Thyroid gland (tissue), 4 donors: ENCODE measurements around the gene B3GAT1. TPM values are rescaled to one million over a fixed set of nuclear protein-coding genes. Genes with fewer than 3 reads are reported as not detected.
"Not testable (repeated sequence)": the region's sequence is repeated elsewhere in the genome, so short reads cannot be mapped to it uniquely, and the experiment has no call there.

Experiments used
- DNase-seq, 2 donors: peaks; one replicate each; pipeline ENCODE4 v3.0.0-alpha.2; 2019
- H3K27ac ChIP-seq, 3 donors: fragments of 200-600 bp; sonication (generic); 1 replicate in 2 of 3; 2 replicates in 1 of 3; pipeline ENCODE4 v1.5.1; 2016 to 2019; ENCODE audit warnings: mild to moderate bottlenecking in 1 of 3, moderate library complexity in 1 of 3
- H3K27me3 ChIP-seq: fragments of 200-600 bp; sonication (generic); one replicate; pipeline ENCODE4 v1.5.1; 2019
- H3K36me3 ChIP-seq, 2 donors: fragments of 200-600 bp; sonication (generic); one replicate each; pipeline ENCODE4 v1.5.1; 2016 to 2019
- H3K4me1 ChIP-seq, 2 donors: fragments of 200-600 bp; sonication (generic); one replicate each; pipeline ENCODE4 v1.5.1; 2017 to 2019
- H3K4me3 ChIP-seq, 3 donors: fragments of 200-600 bp; sonication (generic); replicated peaks in 1 of 3; 1 replicate in 2 of 3; 2 replicates in 1 of 3; pipeline ENCODE4 v1.5.1; 2016; ENCODE audit warnings: mild to moderate bottlenecking in 1 of 3
- H3K9me3 ChIP-seq: fragments of 200-600 bp; sonication (generic); one replicate; pipeline ENCODE4 v1.5.1; 2017
- CTCF ChIP-seq, 6 experiments: fragments of 200-600 bp in 3 of 6; fragments of 450-650 bp in 3 of 6; sonication (generic) in 3 of 6; IDR thresholded peaks; one replicate each; pipeline ENCODE4 v1.5.1; 2016 to 2019; ENCODE audit warnings: antibody characterized with exemption in 6 of 6, mild to moderate bottlenecking in 2 of 6, inconsistent platforms in 1 of 6, moderate library complexity in 1 of 6
- POLR2A ChIP-seq, 2 donors: fragments of 450-650 bp; IDR thresholded peaks; one replicate each; pipeline ENCODE4 v1.6.1; 2017; ENCODE audit warnings: antibody characterized with exemption in 2 of 2, mild to moderate bottlenecking in 2 of 2, moderate library complexity in 1 of 2
- WGBS, 2 donors: methylation state at CpG; one replicate each; pipeline ENCODE4 v1.1.5; 2017; 5-methylcytosine and 5-hydroxymethylcytosine counted together
- intact Hi-C: fragments of 100-400 bp; cut with DNase I; formaldehyde crosslinking; loops from one replicate; pipeline ENCODE4 v1.15.1; 2023
- total RNA-seq, 4 donors: library from RNA; depleted of rRNA; stranded (reverse); fragments of >200 nt; gene quantifications; one replicate each; pipeline ENCODE4 v1.2.3, GENCODE V29; 2016

Gene B3GAT1, protein sequence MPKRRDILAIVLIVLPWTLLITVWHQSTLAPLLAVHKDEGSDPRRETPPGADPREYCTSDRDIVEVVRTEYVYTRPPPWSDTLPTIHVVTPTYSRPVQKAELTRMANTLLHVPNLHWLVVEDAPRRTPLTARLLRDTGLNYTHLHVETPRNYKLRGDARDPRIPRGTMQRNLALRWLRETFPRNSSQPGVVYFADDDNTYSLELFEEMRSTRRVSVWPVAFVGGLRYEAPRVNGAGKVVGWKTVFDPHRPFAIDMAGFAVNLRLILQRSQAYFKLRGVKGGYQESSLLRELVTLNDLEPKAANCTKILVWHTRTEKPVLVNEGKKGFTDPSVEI
- 1 to 10 TPM; 4.0 to 6.7 (median 5.7) TPM for total RNA-seq

DNA sequence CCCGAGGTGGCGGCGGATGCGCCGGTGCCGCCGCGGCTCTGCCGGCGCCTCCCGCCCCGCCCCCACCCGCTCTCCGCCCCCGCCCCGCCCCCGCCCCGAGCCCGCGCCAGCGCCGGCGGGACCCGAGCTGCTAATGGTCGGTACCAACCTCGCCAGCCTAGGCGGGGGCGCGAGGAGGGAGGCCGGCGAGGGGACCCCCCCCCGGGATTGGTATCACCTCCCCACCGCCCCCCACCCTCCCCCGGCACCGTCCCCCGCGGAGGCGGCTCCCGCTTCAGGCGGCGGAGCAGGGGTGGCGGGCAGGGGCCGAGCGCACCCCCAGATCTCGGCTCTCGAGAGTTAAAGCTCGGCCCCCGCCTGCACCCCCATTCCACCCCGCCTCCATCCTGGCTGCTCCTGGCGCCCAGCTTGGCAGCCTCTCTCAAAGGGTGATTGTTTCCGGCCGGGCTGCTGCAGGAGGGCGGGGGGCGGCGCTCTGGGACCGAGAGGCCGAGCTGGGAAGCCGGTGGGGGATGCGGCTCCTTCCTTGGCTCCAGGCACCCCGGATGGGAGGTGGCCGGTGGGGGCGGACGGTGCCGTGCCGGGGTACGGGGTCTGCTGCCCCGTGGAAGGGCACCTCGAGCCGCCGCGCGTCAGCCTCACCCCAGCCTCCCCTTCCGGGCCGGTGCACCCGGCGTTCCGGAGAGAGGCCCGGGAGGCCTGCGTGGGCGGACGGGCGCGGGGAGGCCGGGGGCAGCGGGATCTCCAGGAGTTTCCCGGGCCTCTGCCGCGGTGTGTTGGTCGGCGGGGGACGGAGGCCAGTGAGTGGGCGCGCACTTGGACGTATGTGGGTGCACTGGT is at the start of gene B3GAT1:
Gene B3GAT1, minus strand, starts transcription at position 40 of the 840 bp plus-strand sequence. CDS start 24,583 bp downstream, outside the sequence.
- no peaks in the 10 kb centered on the region for H3K27me3 ChIP-seq
- no peak within 1 kb of the TSS for H3K27ac ChIP-seq
- DNase-seq: peak; percentile 60 to 68
- H3K36me3 ChIP-seq: no peaks in the 10 kb centered on the region
- intact Hi-C loops: no loop called here
- no peaks in the 10 kb centered on the region for H3K9me3 ChIP-seq
- 0% methylated on average over 2 to 6 of the region's 94 CpGs for WGBS, 2 donors
- H3K4me3 ChIP-seq: peak within 1 kb of the TSS in 2 of 3 donors; percentile 21 to 47
- TF ChIP-seq CTCF (IDR thresholded peaks at IDR 0.05) (no peak), POLR2A (IDR thresholded peaks at IDR 0.05) (no peak)
- H3K4me1 ChIP-seq: peaks cover 13 to 18% of the 10 kb centered on the region in 2 donors

- 78 to 82% methylated on average over 1 of the region's 1 CpG for WGBS, 2 donors
- H3K4me3 ChIP-seq: no peak overlapping the region
- H3K27ac ChIP-seq: no peak overlapping the region
- H3K9me3 ChIP-seq: no peaks in the 10 kb centered on the region
- no peak for DNase-seq
- H3K4me1 ChIP-seq: peaks cover 21 to 31% of the 10 kb centered on the region in 2 donors
- no peaks in the 10 kb centered on the region for H3K27me3 ChIP-seq
- no peak for TF ChIP-seq POLR2A (IDR thresholded peaks at IDR 0.05)
- intact Hi-C loops: no loop called here
- no peaks in the 10 kb centered on the region for H3K36me3 ChIP-seq
These were observed 49.6 kb upstream of the B3GAT1 start for GRCh38 chr11:134461621-134462020.

- no peak for DNase-seq
- no peaks in the 10 kb centered on the region for H3K27me3 ChIP-seq
- no peak overlapping the region for H3K27ac ChIP-seq
- 79 to 80% methylated on average over 3 of the region's 3 CpGs for WGBS, 2 donors
- intact Hi-C loops: no loop called here
- H3K36me3 ChIP-seq: no peaks in the 10 kb centered on the region
- no peak overlapping the region for H3K4me3 ChIP-seq
- no peaks in the 10 kb centered on the region for H3K9me3 ChIP-seq
- H3K4me1 ChIP-seq: peaks cover 13 to 23% of the 10 kb centered on the region in 2 donors
- no peak for TF ChIP-seq CTCF (IDR thresholded peaks at IDR 0.05)
- TF ChIP-seq POLR2A (IDR thresholded peaks at IDR 0.05): no peak
These were observed 48.8 kb upstream of the B3GAT1 start for GRCh38 chr11:134460881-134461280.

GRCh38 chr11:134460062-134460561 is 48.1 kb upstream of the B3GAT1 start:
- Histone ChIP-seq H3K27me3 (no peaks in the 10 kb centered on the region), H3K36me3 (no peaks in the 10 kb centered on the region), H3K4me1 (peaks cover 8 to 16% of the 10 kb centered on the region in 2 donors), H3K4me3 (no peak overlapping the region), H3K27ac (no peak overlapping the region), H3K9me3 (no peaks in the 10 kb centered on the region)
- TF ChIP-seq CTCF (IDR thresholded peaks at IDR 0.05) (no peak), POLR2A (IDR thresholded peaks at IDR 0.05) (no peak)
- intact Hi-C loops: no loop called here
- WGBS, 2 donors: 78 to 84% methylated on average over 7 of the region's 8 CpGs
- no peak for DNase-seq

DNA sequence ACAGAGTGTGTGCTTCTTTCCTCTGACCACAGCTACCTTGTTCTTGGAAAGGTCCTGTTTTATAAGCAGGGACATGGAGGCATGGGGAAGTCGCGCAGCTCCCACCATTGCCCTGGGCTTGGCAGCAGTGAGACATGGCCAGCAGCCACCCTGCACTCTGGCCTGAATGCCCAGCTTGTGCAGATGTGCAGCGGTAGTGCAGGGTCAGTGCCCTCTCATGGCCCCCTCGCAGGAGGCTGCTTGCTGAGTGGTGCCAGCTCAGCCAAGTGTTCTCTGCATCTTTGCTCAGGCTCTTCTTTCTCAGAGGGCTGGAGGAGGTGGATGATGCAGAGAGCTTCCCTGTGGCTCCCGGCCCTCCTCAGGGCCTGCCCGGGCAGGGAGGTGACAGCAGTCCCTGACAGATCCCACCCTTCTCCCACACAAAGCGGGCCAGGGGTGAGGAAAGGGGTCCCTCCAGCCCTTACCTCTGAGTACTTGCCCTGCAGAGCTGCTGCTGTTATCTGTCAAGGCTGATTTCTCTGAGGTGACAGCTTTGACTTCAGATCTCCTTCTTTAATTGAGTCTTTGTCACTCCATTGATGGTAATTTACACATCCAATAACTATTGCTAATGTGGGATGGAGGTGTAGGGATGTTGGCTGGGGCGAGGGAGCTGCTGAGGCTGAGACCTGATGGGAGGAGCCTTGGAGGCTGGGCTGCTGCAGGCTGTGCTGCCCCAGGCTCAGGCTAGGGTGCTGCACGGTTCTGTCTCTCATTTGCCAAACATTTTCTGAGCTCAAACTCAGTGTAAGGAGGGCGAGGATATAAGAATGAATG is 47.4 kb upstream of the B3GAT1 start:
- Histone ChIP-seq H3K4me1 (peaks cover 5 to 11% of the 10 kb centered on the region in 2 donors), H3K4me3 (no peak overlapping the region), H3K36me3 (no peaks in the 10 kb centered on the region), H3K27ac (no peak overlapping the region), H3K9me3 (no peaks in the 10 kb centered on the region), H3K27me3 (no peaks in the 10 kb centered on the region)
- TF ChIP-seq CTCF (IDR thresholded peaks at IDR 0.05) (no peak), POLR2A (IDR thresholded peaks at IDR 0.05) (no peak)
- DNase-seq: no peak
- WGBS, 2 donors: 64 to 67% methylated on average over 4 to 10 of the region's 10 CpGs
- intact Hi-C loops: no loop called here

DNA sequence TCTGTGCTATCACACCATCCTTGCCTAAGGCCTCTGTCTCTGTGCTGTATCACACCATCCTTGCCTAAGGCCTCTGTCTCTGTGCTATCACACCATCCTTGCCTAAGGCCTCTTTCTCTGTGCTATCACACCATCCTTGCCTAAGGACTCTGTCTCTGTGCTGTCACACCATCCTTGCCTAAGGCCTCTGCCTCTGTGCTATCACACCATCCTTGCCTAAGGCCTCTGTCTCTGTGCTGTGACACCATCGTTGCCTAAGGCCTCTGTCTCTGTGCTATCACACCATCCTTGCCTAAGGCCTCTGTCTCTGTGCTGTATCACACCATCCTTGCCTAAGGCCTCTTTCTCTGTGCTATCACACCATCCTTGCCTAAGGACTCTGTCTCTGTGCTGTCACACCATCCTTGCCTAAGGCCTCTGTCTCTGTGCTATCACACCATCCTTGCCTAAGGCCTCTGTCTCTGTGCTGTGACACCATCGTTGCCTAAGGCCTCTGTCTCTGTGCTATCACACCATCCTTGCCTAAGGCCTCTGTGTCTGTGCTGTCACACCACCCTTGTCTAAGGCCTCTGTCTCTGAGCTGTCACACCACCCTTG is 45.5 kb upstream of the B3GAT1 start:
- DNase-seq, H3K4me3 ChIP-seq, H3K4me1 ChIP-seq, H3K36me3 ChIP-seq, H3K9me3 ChIP-seq, H3K27ac ChIP-seq, H3K27me3 ChIP-seq, intact Hi-C loops: not testable (repeated sequence)
- 94 to 100% methylated on average over 2 of the region's 2 CpGs for WGBS, 2 donors
